Heart left ventricle (tissue), 13 donors: ENCODE measurements around the gene CTSF.
"Not testable (repeated sequence)": the region's sequence is repeated elsewhere in the genome, so short reads cannot be mapped to it uniquely, and the experiment has no call there.

Source experiments
- POLR2A ChIP-seq, 2 donors: fragments of 450-650 bp; IDR thresholded peaks; one replicate each; pipeline ENCODE4 v1.6.1; 2017; ENCODE audit warnings: antibody characterized with exemption in 2 of 2, mild to moderate bottlenecking in 2 of 2, moderate library complexity in 2 of 2
- TF ChIP-seq, protein P1 (sequence below), 12 donors: fragments of 200-600 bp; sonication (generic) in 4 of 12; IDR thresholded peaks; one replicate each; pipeline versions ENCODE4 v1.5.0 to v1.8.0; 2018 to 2022; ENCODE audit warnings: antibody characterized with exemption in 12 of 12, mild to moderate bottlenecking in 5 of 12
- donor health status: ischemic (EF 13 %, LVEDD 7.1; RV severe dilation, severe dysfunction).
- donor health status: DM: no; HTN: yes; CAD: no.
- donor health status: DM: no; HTN: no; CAD: no.
- donor health status: ischemic (EF 25% LVEDD 6.9; RV normal size, moderate dysfunction).
- donor health status: ischemic (EF 25% LVEDD 5.7; RV mildly dilated, moderate dysfunction).
- donor health status: ischemic (EF 35%, LVEDD 5.7; RV mildly dilated, moderate dysfunction).
- donor health status: nonischemic (EF 11% LVEDD 7.7; RV severe dilation, severe dysfunction).
- donor health status: DM: yes; HTN: yes; CAD: no.
- donor health status: PGD.
- donor health status: ischemic (EF 29% LVEDD 5.4; RV normal size, mild dysfunction).
- donor health status: nonischemic (EF 23%, LVEDD 6.1; RV moderate dilation, normal function).

DNA sequence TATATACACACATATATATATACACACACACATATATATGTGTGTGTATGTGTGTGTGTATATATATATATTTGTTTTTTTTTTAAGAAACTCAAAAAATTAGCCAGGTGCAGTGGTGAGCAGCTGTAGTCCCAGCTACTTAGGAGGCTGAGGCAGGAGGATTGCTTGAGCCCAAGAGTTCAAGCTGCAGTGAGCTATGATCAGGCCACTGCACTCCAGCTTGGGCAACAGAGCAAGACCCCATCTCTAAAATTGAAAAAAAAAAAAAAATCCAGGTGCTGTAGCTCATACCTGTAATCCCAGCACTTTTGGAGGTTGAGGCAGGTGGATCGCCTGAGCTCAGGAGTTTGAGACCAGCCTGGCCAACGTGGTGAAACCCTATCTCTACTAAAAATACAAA is 20.9 kb upstream of the CTSF start:
- TF ChIP-seq, protein P1, sequence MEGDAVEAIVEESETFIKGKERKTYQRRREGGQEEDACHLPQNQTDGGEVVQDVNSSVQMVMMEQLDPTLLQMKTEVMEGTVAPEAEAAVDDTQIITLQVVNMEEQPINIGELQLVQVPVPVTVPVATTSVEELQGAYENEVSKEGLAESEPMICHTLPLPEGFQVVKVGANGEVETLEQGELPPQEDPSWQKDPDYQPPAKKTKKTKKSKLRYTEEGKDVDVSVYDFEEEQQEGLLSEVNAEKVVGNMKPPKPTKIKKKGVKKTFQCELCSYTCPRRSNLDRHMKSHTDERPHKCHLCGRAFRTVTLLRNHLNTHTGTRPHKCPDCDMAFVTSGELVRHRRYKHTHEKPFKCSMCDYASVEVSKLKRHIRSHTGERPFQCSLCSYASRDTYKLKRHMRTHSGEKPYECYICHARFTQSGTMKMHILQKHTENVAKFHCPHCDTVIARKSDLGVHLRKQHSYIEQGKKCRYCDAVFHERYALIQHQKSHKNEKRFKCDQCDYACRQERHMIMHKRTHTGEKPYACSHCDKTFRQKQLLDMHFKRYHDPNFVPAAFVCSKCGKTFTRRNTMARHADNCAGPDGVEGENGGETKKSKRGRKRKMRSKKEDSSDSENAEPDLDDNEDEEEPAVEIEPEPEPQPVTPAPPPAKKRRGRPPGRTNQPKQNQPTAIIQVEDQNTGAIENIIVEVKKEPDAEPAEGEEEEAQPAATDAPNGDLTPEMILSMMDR (IDR thresholded peaks at IDR 0.05), result not testable (repeated sequence)
- not testable (repeated sequence) for TF ChIP-seq POLR2A (IDR thresholded peaks at IDR 0.05)
